ENCODE data around the gene INO80E. TPM values are rescaled to one million over a fixed set of nuclear protein-coding genes. Genes with fewer than 3 reads are reported as not detected.

The INO80E gene
- total RNA-seq, 4 donors from 2014 or later: 8.5 to 45.0 (median 24.3) TPM

GRCh38 chr16:29986231-29986630 is 9.8 kb upstream of the INO80E start:
- TF ChIP-seq CTCF (IDR thresholded peaks at IDR 0.05; ENCODE audit: low read depth): no peak

GRCh38 chr16:29986931-29987330 is 9.1 kb upstream of the INO80E start:
- no peak for TF ChIP-seq CTCF (IDR thresholded peaks at IDR 0.05; ENCODE audit: low read depth)

- no peak for TF ChIP-seq CTCF (IDR thresholded peaks at IDR 0.05; ENCODE audit: low read depth)
These were observed 8.5 kb upstream of the INO80E start for GRCh38 chr16:29987371-29988085.

- no peak for TF ChIP-seq CTCF (IDR thresholded peaks at IDR 0.05; ENCODE audit: low read depth)
These were observed 7.5 kb upstream of the INO80E start for GRCh38 chr16:29988346-29989075.

- TF ChIP-seq CTCF (IDR thresholded peaks at IDR 0.05; ENCODE audit: low read depth): no peak
These were observed 6.8 kb upstream of the INO80E start for GRCh38 chr16:29989111-29989858.

- no peak for TF ChIP-seq CTCF (IDR thresholded peaks at IDR 0.05; ENCODE audit: low read depth)
These were observed 6.0 kb upstream of the INO80E start for GRCh38 chr16:29990034-29990433.

All from subcutaneous adipose tissue (tissue), 4 donors.